Activated T-cell treated with anti-CD3 and anti-CD28 coated beads, Interleukin-2, amount 50 U/mL, for 48 hours (primary cell): ENCODE results near the gene ADAMTS4.
"Not testable (repeated sequence)": the region's sequence is repeated elsewhere in the genome, so short reads cannot be mapped to it uniquely, and the experiment has no call there.

Experiments used
- DNase-seq, 2 experiments: peaks; one replicate each; pipeline ENCODE4 v3.0.0-alpha.2; 2020

Gene ADAMTS4, protein sequence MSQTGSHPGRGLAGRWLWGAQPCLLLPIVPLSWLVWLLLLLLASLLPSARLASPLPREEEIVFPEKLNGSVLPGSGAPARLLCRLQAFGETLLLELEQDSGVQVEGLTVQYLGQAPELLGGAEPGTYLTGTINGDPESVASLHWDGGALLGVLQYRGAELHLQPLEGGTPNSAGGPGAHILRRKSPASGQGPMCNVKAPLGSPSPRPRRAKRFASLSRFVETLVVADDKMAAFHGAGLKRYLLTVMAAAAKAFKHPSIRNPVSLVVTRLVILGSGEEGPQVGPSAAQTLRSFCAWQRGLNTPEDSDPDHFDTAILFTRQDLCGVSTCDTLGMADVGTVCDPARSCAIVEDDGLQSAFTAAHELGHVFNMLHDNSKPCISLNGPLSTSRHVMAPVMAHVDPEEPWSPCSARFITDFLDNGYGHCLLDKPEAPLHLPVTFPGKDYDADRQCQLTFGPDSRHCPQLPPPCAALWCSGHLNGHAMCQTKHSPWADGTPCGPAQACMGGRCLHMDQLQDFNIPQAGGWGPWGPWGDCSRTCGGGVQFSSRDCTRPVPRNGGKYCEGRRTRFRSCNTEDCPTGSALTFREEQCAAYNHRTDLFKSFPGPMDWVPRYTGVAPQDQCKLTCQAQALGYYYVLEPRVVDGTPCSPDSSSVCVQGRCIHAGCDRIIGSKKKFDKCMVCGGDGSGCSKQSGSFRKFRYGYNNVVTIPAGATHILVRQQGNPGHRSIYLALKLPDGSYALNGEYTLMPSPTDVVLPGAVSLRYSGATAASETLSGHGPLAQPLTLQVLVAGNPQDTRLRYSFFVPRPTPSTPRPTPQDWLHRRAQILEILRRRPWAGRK

DNA sequence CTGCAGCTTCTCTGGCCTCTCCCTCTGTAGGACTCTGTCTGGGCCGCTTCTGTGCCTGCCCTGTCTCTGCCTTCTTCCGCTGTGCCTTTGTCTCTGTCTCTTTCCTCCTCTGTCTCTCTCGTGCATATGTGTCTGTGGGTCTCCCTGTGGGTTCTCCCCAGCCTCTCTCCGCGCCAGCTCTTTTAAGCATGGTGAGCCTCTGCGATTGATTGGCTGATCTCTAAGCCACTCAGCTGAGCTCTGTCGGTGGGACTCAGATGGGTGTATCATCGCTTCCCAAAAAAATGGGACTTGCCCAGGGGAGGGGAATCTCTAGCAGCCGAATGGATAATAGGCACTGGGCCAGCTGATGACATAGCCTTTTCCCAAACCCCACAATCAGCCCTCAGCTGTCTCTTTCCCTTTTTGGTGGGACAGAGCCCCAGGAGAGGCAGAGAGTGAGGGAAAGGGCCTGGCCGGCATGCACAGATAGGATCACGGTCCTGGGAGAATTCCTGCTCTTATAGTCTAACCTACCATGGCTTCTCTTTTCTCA, at the start of gene ADAMTS4:
Gene ADAMTS4 (minus strand): TSS at position 158 of the 535 bp plus-strand sequence. CDS start 427 bp downstream, outside the sequence.
- DNase-seq = no peak

DNA sequence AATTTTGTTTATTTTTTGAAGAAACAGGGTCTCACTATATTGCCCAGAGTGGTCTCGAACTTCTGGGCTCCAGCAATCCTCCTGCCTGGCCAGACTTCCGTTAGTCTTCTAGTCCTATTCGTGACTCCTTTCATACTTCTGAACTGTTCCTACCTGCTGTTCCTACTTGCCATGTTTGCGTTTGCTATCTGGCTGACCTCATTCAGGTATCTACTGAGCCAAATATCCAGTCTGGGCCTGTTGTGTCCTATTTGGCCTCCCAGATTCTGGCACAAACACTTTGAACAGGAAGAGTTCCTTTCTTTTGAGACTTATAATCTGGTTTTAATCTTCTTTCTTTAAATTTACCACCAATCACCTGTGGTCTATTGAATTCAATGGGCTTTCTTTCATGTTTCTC, 46.0 kb upstream of the ADAMTS4 start:
- DNase-seq = no peak

DNA sequence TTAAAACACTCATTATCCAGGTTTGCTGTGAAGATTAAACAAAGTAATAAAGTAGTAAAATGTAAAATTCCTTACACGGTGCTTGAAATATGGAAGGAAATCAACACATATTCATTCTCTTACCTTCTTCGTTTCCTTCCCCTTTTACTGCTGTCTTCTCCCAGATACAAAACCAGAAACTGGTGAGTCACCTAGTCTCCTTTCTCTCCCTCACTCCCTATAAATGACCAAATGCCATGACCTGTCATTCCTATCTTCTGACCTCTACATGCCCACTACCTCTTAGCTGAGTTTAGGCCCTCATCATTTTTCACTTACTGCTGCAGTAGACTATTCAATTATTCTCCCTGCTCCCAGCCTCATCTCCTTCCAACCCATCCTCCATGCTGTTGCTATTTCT, 43.5 kb upstream of the ADAMTS4 start:
- no peak for DNase-seq

DNA sequence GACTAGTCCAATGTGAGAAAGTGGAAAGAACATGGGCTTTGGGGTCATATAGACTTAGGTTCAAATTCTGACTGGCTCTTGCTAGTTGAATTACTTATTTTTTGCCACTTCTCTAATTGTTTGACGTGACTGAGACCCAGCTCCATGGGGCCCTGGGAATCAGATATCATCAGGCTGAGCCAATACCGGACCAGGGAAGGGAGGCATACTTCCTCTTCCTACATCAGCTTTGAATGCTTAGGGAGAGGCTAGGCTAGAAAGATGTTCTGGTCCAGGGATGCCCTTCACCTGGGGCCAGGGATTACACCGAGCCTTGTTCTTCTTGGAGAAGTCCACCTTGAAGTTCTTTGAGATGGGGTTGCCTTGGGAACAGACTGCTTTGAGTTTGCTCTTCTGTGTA, 42.8 kb upstream of the ADAMTS4 start:
- DNase-seq = no peak

DNA sequence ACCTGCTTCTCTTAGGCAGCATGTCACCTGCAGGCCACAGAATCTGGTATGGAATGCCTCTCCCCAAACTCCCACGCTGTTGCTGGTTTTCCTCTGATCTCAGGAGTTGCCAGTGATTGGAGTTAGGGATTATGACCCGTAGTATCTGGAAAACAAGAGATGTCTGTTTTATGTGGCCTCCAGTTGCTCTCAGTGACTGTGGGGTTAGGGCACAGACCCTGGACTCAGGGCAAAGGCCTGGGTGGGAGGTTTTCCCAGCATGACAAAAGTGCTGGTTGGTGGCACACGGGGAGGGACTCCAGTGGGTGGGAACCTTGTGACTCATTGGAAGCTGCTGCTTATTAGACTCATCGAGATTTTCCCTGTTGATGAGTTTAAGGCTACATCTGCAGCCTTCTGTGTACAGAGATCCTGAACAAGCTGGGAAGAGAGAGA, 39.2 kb upstream of the ADAMTS4 start, which contains the start of gene NR1I3:
Gene NR1I3 (minus strand): TSS at position 165 of the 435 bp plus-strand sequence. CDS start 1,638 bp downstream, outside the sequence.
- DNase-seq = no peak

DNA sequence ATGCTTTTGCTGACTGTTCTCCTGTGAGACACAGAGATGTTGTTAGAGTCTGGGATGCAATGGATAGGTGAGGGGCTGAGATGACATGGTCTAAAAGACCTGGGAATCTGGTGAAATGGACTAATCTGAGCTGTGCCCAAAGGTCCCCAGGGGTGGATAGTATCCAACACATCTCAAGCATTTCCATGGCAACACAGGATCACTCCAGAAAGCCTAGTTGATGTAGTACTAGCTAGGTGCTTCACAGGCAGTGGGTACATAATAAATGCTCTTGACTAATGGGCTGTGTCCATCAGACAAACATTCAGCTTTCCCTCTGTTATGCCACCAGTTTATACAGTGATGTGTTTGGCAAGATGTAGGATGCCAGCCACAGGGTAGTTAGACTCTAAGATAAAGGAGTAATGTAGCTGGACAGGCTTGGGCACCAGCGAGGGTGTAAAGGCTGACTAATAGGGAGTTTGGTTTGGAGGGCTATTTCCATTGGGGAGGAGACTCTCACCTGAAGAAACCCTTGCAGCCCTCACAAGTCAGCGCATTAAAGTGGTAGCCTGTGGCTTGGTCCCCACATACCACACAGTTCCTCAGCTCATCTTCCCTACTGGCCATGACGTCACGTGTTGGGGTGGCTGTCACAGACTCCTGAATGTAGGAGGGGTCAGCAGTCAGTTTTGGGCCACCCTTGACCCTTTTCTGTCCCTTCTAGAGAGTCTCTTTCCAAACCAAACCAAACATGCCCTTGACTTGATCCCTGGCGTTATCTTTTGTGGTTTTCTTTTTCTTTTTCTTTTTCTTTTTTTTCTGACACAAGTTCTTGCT, 37.3 kb upstream of the ADAMTS4 start:
- DNase-seq = no peak

DNA sequence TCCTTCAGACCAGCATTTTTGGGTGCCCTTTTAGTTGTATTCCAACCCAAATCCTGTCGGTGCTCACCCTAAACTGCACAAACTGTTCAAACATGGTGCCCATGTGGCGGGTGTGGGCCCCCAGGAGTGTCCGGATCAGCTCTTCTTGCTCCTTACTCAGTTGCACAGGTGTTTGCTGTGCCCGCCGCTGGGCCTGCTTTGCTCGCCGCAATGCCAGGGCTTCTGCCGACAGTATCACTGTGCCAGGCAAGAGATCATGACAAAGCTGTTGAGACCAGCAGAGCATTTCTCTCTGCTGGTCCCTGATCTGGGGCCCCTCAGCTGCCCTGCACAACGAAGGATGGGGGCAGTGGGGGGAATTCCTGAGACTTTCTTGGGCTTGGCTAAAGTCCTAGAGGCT, 34.2 kb upstream of the ADAMTS4 start:
- no peak for DNase-seq

DNA sequence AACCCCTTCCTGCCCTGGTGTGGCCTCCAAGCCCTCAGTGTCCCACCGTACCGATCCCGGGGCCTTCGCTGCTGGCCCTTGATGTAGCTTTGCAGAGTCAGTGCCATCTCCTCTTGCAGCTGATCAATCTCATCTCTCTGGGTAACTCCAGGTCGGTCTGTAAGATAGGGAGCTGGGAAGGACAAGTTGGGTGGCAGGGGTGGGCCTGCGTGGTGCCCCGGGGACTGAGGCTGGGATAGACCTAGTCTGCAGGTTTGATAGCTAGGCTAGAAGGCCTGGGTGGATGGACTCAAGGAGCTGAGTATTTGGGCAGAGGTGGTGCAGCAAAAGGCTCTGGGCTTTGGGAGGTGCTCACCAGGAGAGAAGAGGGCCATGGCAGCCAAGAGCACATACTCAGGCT, 31.9 kb upstream of the ADAMTS4 start:
- no peak for DNase-seq

DNA sequence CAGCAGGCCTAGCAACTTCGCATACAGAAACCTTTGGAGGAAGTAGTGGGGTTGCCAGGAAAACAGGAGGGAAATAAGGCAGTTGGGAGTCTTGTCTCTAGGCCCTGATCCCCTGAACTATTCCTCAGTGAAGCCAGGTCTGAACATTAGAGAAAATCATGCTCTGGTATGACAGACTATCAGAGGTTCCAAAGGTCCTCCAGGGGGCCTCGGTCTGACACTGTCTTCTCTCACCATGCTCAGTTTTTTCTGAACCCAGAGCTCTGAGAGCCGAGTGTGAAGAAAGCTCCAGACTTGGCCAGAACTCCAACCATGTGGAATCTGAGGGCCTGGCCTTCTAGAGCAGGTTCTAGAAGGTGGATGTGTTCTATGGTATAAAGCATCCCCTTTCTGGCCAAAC, 31.0 kb upstream of the ADAMTS4 start:
- no peak for DNase-seq

DNA sequence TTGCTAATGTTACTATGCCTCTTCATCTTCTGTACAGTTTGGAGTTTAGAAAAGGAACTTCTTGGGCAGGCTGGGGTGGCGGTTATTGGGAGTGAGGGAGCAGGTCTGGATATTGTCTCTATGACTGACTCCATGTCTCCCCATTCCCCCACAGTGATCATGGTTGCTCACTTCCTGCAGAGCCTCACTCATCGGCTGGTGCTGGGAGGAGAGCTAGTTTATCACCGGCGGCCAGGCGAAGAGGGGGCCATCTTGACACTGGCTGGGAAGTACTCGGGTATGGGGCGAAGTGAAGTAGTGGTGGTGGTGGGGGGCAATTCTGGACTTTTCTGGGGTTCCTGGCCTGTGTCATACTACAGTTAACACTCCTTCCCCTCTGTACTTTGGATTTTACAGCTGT, 29.2 kb upstream of the ADAMTS4 start:
- no peak for DNase-seq

DNA sequence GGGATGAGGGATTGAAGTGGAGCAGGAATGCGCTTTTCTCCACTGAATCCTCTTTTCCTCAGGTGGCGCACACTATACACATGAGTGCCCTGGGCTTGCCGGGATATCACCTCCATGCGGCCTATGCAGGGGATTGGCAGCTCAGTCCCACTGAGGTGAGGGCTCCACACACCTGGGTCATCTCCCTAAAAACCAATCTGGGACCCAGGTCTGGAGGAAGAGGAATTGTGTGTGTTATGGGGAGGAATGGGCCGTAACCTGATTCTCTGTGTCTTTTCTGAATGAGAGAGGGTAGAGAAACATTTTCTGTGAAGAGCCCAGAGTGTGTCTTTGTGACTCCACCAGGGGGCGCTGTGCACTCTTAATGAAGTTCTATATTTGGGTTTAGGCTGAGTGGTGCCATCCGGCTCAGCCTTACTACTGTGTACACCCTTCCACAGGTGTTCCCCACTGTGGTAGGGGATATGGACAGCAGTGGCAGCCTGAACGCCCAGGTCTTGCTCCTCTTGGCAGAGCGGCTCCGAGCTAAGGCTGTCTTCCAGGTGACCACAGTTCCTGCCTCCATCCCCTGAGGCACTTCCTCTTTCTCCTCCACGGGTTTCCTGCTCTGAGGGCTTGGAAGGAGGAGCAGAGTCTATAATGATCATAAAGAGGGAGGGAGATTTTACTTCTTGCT, 28.5 kb upstream of the ADAMTS4 start:
- peak; percentile 91 to 92 for DNase-seq

DNA sequence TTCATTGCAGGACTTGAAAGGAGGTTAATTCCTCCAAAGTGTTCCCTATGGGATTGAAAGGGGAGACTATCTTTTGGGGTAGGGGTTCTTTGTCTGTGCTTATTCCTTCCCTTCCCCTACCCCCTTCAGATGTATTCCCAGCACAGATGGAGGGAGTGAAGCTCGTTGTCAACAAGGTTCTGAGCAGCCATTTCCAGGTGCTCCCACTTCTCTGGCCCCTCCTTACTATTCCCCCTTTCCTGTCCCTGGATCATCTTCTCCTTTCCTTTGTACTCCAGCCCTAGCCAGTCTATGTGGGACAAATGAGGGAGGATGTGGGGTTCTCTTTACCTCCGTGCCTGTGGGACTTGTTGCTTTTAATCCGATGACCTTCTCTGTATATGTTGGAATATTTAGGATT, 27.9 kb upstream of the ADAMTS4 start:
- no peak for DNase-seq

DNA sequence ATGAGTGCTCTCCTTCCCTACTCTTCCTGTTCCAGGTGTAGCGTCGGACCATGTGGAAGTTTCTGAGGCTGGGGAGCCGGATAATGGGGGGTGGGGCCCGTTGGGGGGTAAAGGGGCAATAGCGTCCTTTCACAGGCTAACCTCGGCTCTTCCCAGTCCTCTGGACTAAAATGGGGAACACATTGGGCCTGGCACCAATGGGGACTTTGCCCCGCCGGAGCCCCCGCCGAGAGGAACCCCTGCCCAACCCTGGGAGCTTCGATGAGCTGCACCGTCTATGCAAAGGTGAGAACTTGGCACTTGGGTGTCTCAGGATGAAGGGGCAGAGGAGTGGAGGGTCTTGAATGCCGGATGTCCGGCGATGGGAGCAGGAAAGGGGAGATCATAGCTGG, 27.5 kb upstream of the ADAMTS4 start:
- peak; percentile 38 to 44 for DNase-seq

DNA sequence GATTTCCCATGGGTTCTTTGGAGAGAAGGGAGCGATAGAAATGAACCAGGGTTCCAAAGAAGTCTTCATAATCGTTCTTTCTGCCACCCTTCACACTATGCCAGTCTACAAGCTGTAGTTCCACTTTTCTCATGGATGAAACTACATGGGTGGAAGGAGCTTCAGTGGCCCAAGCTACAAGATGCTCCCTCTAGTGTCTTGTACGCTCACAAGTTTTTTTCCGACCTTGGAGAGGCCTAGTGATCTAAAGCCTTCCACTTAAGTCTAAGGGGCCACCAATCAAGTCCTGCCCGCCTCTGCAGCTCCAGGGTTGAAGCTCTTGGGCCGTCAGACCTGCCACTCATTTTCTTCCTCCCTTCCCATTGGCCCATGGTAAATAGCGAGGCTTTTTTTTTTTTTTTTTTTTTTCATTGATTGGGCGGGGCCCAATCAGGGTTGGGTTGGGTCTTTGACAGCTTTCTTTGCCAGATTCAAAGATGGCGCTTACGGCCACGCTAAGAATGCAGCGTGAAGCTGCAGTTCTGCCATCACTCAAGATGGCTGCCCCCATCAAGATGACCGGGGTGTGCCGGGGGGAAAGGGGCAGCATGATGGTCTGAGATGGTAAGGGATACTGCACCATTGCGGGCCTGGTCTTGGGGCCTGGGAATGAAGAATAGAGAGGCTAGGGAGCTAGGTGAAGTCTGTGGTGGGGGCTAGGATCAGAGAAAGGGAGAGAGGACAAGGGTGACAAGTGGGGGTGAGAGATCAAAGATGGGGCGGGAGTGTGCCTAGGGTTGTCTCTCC, 26.9 kb upstream of the ADAMTS4 start, which contains the start of gene TOMM40L:
Gene TOMM40L (plus strand): TSS at position 527 of the 786 bp plus-strand sequence. CDS start 430 bp downstream, outside the sequence.
- peak; percentile 91 to 92 for DNase-seq

DNA sequence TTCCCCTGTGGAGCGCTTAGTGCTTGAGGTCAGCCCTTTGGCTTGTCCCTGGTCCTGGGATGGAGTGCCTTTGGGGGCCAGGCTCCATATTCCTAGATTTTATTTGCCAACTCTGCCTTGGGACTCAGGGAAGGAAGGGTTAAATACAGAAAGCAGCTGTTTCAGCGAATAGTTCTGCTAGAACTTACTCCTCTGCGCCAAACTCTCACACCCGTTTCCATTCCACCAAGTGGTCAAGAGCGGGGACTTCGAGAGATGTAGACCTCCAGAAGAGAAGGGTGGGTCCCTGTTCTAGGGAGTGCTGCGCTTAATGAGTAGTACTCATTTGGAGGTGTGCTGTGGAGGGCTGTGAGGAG, 26.3 kb upstream of the ADAMTS4 start:
- DNase-seq = no peak

DNA sequence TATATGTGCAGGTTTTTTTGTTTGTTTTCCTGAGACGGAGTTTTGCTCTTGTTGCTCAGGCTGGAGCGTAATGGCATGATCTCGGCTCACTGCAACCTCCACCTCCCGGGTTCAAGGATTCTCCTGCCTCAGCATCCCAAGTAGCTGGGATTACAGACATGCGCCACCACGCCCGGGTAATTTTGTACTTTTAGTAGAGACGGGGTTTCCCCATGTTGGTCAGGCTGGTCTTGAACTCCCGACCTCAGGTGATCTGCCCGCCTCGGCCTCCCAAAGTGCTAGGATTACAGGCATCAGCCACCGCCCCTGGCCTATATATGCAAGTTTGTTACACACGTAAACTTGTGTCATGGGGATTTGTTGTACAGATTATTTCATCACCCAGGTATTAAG, 25.8 kb upstream of the ADAMTS4 start:
- DNase-seq = not testable (repeated sequence)

DNA sequence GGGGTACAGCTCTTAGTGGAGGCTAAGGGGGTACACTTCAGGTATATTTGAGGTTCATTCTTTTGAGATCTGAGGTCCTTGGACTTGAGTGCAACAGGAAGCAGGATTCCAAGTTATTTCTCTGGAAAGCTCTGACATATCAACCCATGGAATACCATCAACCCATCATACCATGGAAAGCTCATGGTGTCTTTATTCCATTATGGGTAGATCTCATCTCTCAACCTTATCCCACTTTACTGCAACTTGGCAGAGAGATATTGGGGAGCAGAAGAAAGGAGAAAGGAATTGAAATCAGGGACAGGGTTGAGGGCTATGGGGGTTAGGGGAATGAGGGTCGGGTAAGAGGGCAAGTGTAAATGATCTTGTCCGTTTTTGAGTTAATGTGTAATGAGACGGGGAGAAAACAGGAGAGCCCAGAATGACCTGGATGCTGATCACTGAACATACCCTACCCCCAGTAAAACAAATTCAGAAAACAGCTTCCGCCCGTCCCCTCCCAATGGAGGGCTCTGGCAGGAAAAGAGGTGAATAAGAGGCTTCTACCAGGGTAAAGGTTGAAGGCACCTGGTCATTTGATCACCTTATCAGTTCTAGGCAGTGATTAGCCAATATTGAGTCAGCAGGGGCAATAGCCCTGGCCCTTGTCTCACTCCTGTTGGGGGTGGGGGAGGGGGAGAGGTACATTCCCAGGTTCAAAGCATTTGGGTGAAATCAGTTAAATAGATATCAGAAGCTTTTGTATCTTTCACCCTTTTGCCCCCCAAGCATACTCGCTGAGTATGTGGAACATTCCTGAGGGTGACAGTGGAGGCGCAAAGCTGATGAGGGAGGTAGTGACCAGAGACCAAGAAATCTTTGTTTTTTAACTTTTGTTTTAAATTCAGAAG, 25.2 kb upstream of the ADAMTS4 start:
- DNase-seq = no peak

DNA sequence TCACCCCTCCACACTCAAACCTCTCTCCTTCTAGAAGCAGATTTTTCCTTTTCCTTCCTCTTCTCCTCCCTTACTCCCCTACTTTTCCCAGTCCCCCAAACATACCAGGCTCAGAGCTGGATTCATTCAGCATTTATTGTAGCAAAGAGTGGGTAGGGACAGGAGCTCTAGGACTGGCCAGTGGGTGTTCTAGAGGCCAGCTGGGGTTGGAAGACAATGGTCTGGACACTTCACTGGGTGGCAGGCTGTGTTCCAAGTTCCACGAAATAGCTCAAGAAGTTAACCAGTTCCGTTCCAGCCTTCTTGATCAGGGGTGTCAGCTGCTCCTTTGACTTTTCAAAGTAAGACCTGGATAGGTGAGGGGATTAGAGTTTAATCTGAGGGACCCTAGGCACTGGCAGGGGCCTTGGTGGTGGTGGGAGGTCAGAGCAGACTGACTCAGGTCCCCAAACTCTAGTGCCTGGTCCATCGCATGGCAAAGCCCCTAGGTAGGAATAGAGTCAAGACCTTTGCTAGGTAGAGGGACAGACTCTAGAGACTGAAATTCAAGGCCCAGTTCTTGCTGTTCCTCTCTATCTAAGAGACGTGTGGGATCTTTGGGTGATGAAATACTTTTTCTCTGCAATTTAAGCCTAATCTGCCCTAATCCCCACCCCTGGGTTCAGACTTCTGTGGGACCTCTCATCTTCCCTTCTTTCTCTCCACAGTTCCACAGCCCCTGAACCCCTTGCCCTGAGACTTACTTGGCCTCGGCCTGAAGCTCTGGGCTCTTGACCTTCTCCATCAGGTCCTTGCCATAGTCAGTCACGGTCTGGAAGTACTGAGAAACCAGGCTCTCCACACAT, 23.5 kb upstream of the ADAMTS4 start:
- no peak for DNase-seq

DNA sequence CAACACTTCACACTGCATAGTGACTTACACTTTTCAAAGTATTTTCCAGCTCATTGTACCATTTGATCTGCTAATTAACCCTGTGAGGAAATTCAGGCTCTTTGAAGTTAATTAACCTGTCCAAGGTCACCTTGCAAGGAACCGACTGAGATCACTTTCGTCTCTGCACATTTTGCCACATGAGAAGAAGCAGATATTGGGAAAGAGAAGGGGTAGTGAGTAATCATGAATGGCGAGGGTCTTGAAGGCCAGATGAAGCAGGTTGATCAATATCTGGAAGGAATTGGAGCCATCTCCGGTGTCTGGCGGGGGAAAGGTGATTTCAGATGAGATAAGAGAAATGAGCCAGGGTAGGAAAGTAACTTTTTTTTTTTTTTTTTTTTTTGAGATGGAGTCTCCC, 21.1 kb upstream of the ADAMTS4 start:
- no peak for DNase-seq
